Mucosa of descending colon (tissue), 3 donors: Measurements from ENCODE around the gene NSUN7. TPM values are rescaled to one million over a fixed set of nuclear protein-coding genes. Genes with fewer than 3 reads are reported as not detected.

Experiments
- ATAC-seq: fragments of 200-7000 bp; cut with Tn5 transposase; one replicate; pipeline ENCODE4 v1.9.1; 2020; ENCODE audit warnings: mild to moderate bottlenecking, moderate library complexity
- DNase-seq, 3 donors: peaks; one replicate each; pipeline ENCODE4 v3.0.0-alpha.2; 2020
- H3K36me3 ChIP-seq: fragments of 200-600 bp; one replicate; pipeline ENCODE4 v1.8.0; 2021; ENCODE audit warnings: low read depth, mild to moderate bottlenecking
- H3K4me1 ChIP-seq: fragments of 200-600 bp; one replicate; pipeline ENCODE4 v1.8.0; 2021; ENCODE audit warnings: low read depth, mild to moderate bottlenecking
- H3K4me3 ChIP-seq: fragments of 200-600 bp; one replicate; pipeline ENCODE4 v1.8.0; 2021; ENCODE audit warnings: mild to moderate bottlenecking
- H3K9me3 ChIP-seq: fragments of 200-600 bp; one replicate; pipeline ENCODE4 v1.8.0; 2021; ENCODE audit warnings: mild to moderate bottlenecking
- CTCF ChIP-seq: fragments of 200-600 bp; IDR thresholded peaks from one replicate; pipeline ENCODE4 v1.8.0; 2022; ENCODE audit warnings: antibody characterized with exemption, mild to moderate bottlenecking
- intact Hi-C, 2 donors: fragments of 100-400 bp; cut with DNase I in 1 of 2; cut with micrococcal nuclease in 1 of 2; formaldehyde crosslinking; loops; one replicate each; pipeline versions ENCODE4 v1.11.0 to v1.11.1; 2022; cut with DNase I, micrococcal nuclease
- total RNA-seq, 3 donors: library from RNA; stranded (reverse); fragmentation: NEBNext Ultra II Directional in 2 of 3; extraction: Animal tissue kit (Norgen Biotek cat#: 25700) in 2 of 3; gene quantifications; one replicate each; pipeline versions ENCODE4 v1.2.1 to v1.2.4, GENCODE V29; 2021 to 2023
- donor health status: DM: no; HTN: no; CAD: no; lungs with moderate emphysema.
- donor health status: DM: no; HTN: no; CAD: no.
- donor health status: DM: no; HTN: yes; CAD: no.

Gene NSUN7
- total RNA-seq, 3 donors from 2014 or later: 5.6 to 18.1 (median 11.7) TPM

GRCh38 chr4:40837094-40837870 is 87.5 kb downstream of the NSUN7 start:
- intact Hi-C loops: no loop called here
- TF ChIP-seq CTCF: no peak
- ATAC-seq (no peak), DNase-seq (no peak)
- H3K4me3 ChIP-seq: no peak overlapping the region
- H3K36me3 ChIP-seq: no peaks in the 10 kb centered on the region
- H3K9me3 ChIP-seq: no peaks in the 10 kb centered on the region
- no peaks in the 10 kb centered on the region for H3K4me1 ChIP-seq

- TF ChIP-seq CTCF: no peak
- no peak for DNase-seq
- intact Hi-C loops: no loop called here
- H3K36me3 ChIP-seq: no peaks in the 10 kb centered on the region
- ATAC-seq: no peak
- H3K4me1 ChIP-seq: no peaks in the 10 kb centered on the region
- H3K9me3 ChIP-seq: no peaks in the 10 kb centered on the region
- no peak overlapping the region for H3K4me3 ChIP-seq
These were observed 89.0 kb downstream of the NSUN7 start for GRCh38 chr4:40838742-40839141.

GRCh38 chr4:40840255-40840984 is 90.7 kb downstream of the NSUN7 start:
- TF ChIP-seq CTCF: no peak
- ATAC-seq (no peak), DNase-seq (no peak)
- intact Hi-C loops: no loop called here
- Histone ChIP-seq H3K36me3 (no peaks in the 10 kb centered on the region), H3K4me3 (no peak overlapping the region), H3K4me1 (no peaks in the 10 kb centered on the region), H3K9me3 (no peaks in the 10 kb centered on the region)

- no peaks in the 10 kb centered on the region for H3K9me3 ChIP-seq
- no peak overlapping the region for H3K4me3 ChIP-seq
- TF ChIP-seq CTCF: peak; percentile 58
- DNase-seq (peak; percentile 72 to 92 (median 80)), ATAC-seq (peak; percentile 91)
- no peaks in the 10 kb centered on the region for H3K36me3 ChIP-seq
- intact Hi-C loops: no loop called here
- no peaks in the 10 kb centered on the region for H3K4me1 ChIP-seq
These were observed 91.3 kb downstream of the NSUN7 start for GRCh38 chr4:40840985-40841571.

GRCh38 chr4:40842318-40842717 is 92.6 kb downstream of the NSUN7 start:
- TF ChIP-seq CTCF: no peak
- no peaks in the 10 kb centered on the region for H3K9me3 ChIP-seq
- DNase-seq (no peak), ATAC-seq (no peak)
- intact Hi-C loops: no loop called here
- H3K36me3 ChIP-seq: no peaks in the 10 kb centered on the region
- H3K4me1 ChIP-seq: no peaks in the 10 kb centered on the region
- H3K4me3 ChIP-seq: no peak overlapping the region
